B cell (primary cell): ENCODE data around the gene UBAC2.

Experiments used
- CTCF ChIP-seq: fragments of 200-600 bp; IDR thresholded peaks from one replicate; pipeline ENCODE4 v1.8.0; 2022; ENCODE audit warnings: antibody characterized with exemption, mild to moderate bottlenecking
- EZH2 ChIP-seq: IDR thresholded peaks from 2 replicates; pipeline ENCODE4 v1.6.1; 2012; ENCODE audit warnings: borderline replicate concordance, low read depth, mild to moderate bottlenecking, moderate library complexity, low read length; ENCODE audit not compliant: insufficient read depth, poor library complexity, severe bottlenecking

GRCh38 chr13:99282264-99283231 is 81.9 kb downstream of the UBAC2 start:
- no peak for TF ChIP-seq CTCF
- no peak for TF ChIP-seq EZH2
